Mesendoderm (in vitro differentiated cells): ENCODE results near the gene ZFC3H1.
A peak's percentile ranks its signal among the peaks of the same experiment; 100 is the strongest.

ENCODE experiments used
- DNase-seq: peaks from one replicate; pipeline ENCODE4 v3.0.0; 2013
- H2AK5ac ChIP-seq: 2 replicates; pipeline ENCODE4 v1.6.1; 2013; ENCODE audit warnings: low read length, inconsistent platforms
- H2BK120ac ChIP-seq: 2 replicates; pipeline ENCODE4 v1.6.1; 2013; ENCODE audit warnings: low read depth, mild to moderate bottlenecking, low read length, moderate library complexity, mixed read lengths
- H2BK15ac ChIP-seq: replicated peaks from 2 replicates; pipeline ENCODE4 v1.6.1; 2013; ENCODE audit warnings: low read depth, mild to moderate bottlenecking, moderate library complexity
- H2BK5ac ChIP-seq: 2 replicates; pipeline ENCODE4 v1.6.1; 2013; ENCODE audit warnings: low read length, inconsistent platforms
- H3K18ac ChIP-seq: 2 replicates; pipeline ENCODE4 v1.6.1; 2013; ENCODE audit warnings: mild to moderate bottlenecking, low read length, mixed read lengths
- H3K23ac ChIP-seq: one replicate; pipeline ENCODE4 v1.6.1; 2013; ENCODE audit warnings: low read length
- H3K27ac ChIP-seq: 2 replicates; pipeline ENCODE4 v1.5.1; 2013; ENCODE audit warnings: low read depth, mild to moderate bottlenecking, inconsistent platforms, low read length, moderate library complexity
- H3K27me3 ChIP-seq: 2 replicates; pipeline ENCODE4 v1.6.1; 2013; ENCODE audit warnings: low read length, control low read depth, mild to moderate bottlenecking, inconsistent platforms; ENCODE audit not compliant: insufficient read depth, poor library complexity
- H3K36me3 ChIP-seq: 2 replicates; pipeline ENCODE4 v1.6.1; 2013; ENCODE audit warnings: low read length, inconsistent platforms; ENCODE audit not compliant: control insufficient read depth, insufficient read depth
- H3K4ac ChIP-seq: one replicate; pipeline ENCODE4 v1.6.1; 2013; ENCODE audit warnings: low read depth, mild to moderate bottlenecking, low read length, moderate library complexity
- H3K4me1 ChIP-seq: 2 replicates; pipeline ENCODE4 v1.6.1; 2013; ENCODE audit warnings: low read depth, low read length, inconsistent platforms; ENCODE audit not compliant: control insufficient read depth
- H3K4me2 ChIP-seq: 2 replicates; pipeline ENCODE4 v1.6.1; 2013; ENCODE audit warnings: low read length
- H3K4me3 ChIP-seq: 2 replicates; pipeline ENCODE4 v1.5.1; 2013; ENCODE audit warnings: mild to moderate bottlenecking, low read length
- H3K56ac ChIP-seq: one replicate; pipeline ENCODE4 v1.6.1; 2013; ENCODE audit warnings: low read length
- H3K79me1 ChIP-seq: 2 replicates; pipeline ENCODE4 v1.6.1; 2013; ENCODE audit warnings: low read length, inconsistent platforms
- H3K79me2 ChIP-seq: 2 replicates; pipeline ENCODE4 v1.6.1; 2013; ENCODE audit warnings: mild to moderate bottlenecking, low read length; ENCODE audit not compliant: control insufficient read depth, insufficient read depth
- H3K9ac ChIP-seq: 2 replicates; pipeline ENCODE4 v1.6.1; 2013; ENCODE audit warnings: low read length, inconsistent platforms
- H4K5ac ChIP-seq: one replicate; pipeline ENCODE4 v1.6.1; 2013; ENCODE audit warnings: low read length
- H4K8ac ChIP-seq: one replicate; pipeline ENCODE4 v1.6.1; 2013; ENCODE audit warnings: low read depth, mild to moderate bottlenecking, control low read depth, low read length, moderate library complexity
- WGBS: extraction: QIAGEN DNeasy Blood & Tissue Kit; methylation state at CpG from one replicate; pipeline ENCODE4 v1.1.7; 2013; ENCODE audit warnings: low lambda C conversion rate, missing lambda C conversion rate; ENCODE audit not compliant: insufficient coverage; ENCODE audit errors: extremely low coverage; 5-methylcytosine and 5-hydroxymethylcytosine counted together

The ZFC3H1 gene

GRCh38 chr12:71662849-71663560, 643 bp downstream of the ZFC3H1 start:
- H3K23ac ChIP-seq = no peak overlapping the region
- peak; percentile 82 for DNase-seq
- H2BK5ac ChIP-seq = no peak overlapping the region
- H3K56ac ChIP-seq = peak overlapping the region; percentile 99
- H3K79me1 ChIP-seq = peaks cover 2% of the 10 kb centered on the region
- H4K5ac ChIP-seq = no peak overlapping the region
- no peak overlapping the region for H2AK5ac ChIP-seq
- no CpG with 5 or more reads among the region's 53 CpGs for WGBS
- peaks cover 2% of the 10 kb centered on the region for H3K4me1 ChIP-seq
- peak overlapping the region; percentile 97 for H3K4me3 ChIP-seq
- peak overlapping the region; percentile 72 for H3K27ac ChIP-seq
- no peak overlapping the region for H2BK120ac ChIP-seq
- no peak overlapping the region for H2BK15ac ChIP-seq
- no peaks in the 10 kb centered on the region for H3K36me3 ChIP-seq
- H3K4ac ChIP-seq = no peak overlapping the region
- no peak overlapping the region for H3K18ac ChIP-seq
- H3K9ac ChIP-seq = peak overlapping the region; percentile 99
- no peak overlapping the region for H4K8ac ChIP-seq
- H3K4me2 ChIP-seq = peak overlapping the region; percentile 49
- H3K79me2 ChIP-seq = peaks cover 25% of the 10 kb centered on the region
- no peaks in the 10 kb centered on the region for H3K27me3 ChIP-seq

- WGBS = 100% methylated on average over 1 of the region's 8 CpGs
- peak overlapping the region; percentile 6 for H3K56ac ChIP-seq
- peaks cover 25% of the 10 kb centered on the region for H3K79me2 ChIP-seq
- H3K27me3 ChIP-seq = no peaks in the 10 kb centered on the region
- peaks cover 2% of the 10 kb centered on the region for H3K4me1 ChIP-seq
- H3K18ac ChIP-seq = no peak overlapping the region
- H3K9ac ChIP-seq = peak overlapping the region; percentile 99
- DNase-seq = no peak
- H3K4ac ChIP-seq = no peak overlapping the region
- peak overlapping the region; percentile 23 for H3K4me3 ChIP-seq
- H2AK5ac ChIP-seq = no peak overlapping the region
- no peak overlapping the region for H4K8ac ChIP-seq
- no peak overlapping the region for H3K27ac ChIP-seq
- no peak overlapping the region for H2BK15ac ChIP-seq
- no peak overlapping the region for H3K23ac ChIP-seq
- peak overlapping the region; percentile 17 for H3K4me2 ChIP-seq
- no peak overlapping the region for H2BK5ac ChIP-seq
- H3K79me1 ChIP-seq = peaks cover 2% of the 10 kb centered on the region
- no peak overlapping the region for H4K5ac ChIP-seq
- H3K36me3 ChIP-seq = no peaks in the 10 kb centered on the region
- no peak overlapping the region for H2BK120ac ChIP-seq
Measured at GRCh38 chr12:71661977-71662530, 1.6 kb downstream of the ZFC3H1 start.

- H3K4me2 ChIP-seq = no peak overlapping the region
- H3K4ac ChIP-seq = no peak overlapping the region
- H3K27ac ChIP-seq = no peak overlapping the region
- peaks cover under 1% of the 10 kb centered on the region for H3K79me1 ChIP-seq
- H2BK120ac ChIP-seq = no peak overlapping the region
- no peaks in the 10 kb centered on the region for H3K36me3 ChIP-seq
- no CpG with 5 or more reads among the region's 3 CpGs for WGBS
- H3K4me1 ChIP-seq = no peaks in the 10 kb centered on the region
- no peaks in the 10 kb centered on the region for H3K27me3 ChIP-seq
- no peak overlapping the region for H3K56ac ChIP-seq
- no peak overlapping the region for H2BK15ac ChIP-seq
- no peak overlapping the region for H4K8ac ChIP-seq
- no peak overlapping the region for H3K4me3 ChIP-seq
- peaks cover 19% of the 10 kb centered on the region for H3K79me2 ChIP-seq
- no peak overlapping the region for H3K18ac ChIP-seq
- no peak overlapping the region for H4K5ac ChIP-seq
- no peak for DNase-seq
- H2AK5ac ChIP-seq = no peak overlapping the region
- no peak overlapping the region for H2BK5ac ChIP-seq
- no peak overlapping the region for H3K23ac ChIP-seq
- no peak overlapping the region for H3K9ac ChIP-seq
Measured at GRCh38 chr12:71656740-71657139, 6.9 kb downstream of the ZFC3H1 start.

DNA sequence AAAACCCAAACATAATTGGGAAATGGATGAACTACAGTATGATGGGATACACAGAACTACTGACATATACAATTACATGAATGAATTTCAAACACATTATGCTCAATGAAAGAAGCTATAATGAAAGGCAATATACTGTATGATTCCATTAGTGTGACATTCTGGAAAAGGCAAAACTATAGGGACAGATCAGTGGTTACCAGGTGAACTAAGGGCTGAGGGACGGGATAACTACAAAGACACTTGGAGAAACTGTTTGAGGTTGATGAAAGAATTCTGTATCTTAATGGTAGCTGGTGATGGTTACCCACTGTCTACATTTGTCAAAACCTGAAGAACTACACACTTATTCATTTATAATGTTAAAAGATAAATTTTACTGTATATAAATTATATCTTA, 7.7 kb downstream of the ZFC3H1 start:
- no peak overlapping the region for H3K27ac ChIP-seq
- no peak overlapping the region for H3K4me3 ChIP-seq

GRCh38 chr12:71655495-71655894, 8.2 kb downstream of the ZFC3H1 start:
- H2BK15ac ChIP-seq = no peak overlapping the region
- no CpG with 5 or more reads among the region's 1 CpG for WGBS
- H3K4me3 ChIP-seq = no peak overlapping the region
- H3K4me2 ChIP-seq = no peak overlapping the region
- H4K5ac ChIP-seq = no peak overlapping the region
- H3K79me1 ChIP-seq = peaks cover 5% of the 10 kb centered on the region
- no peaks in the 10 kb centered on the region for H3K4me1 ChIP-seq
- no peak overlapping the region for H2BK120ac ChIP-seq
- no peaks in the 10 kb centered on the region for H3K36me3 ChIP-seq
- H3K4ac ChIP-seq = no peak overlapping the region
- no peak overlapping the region for H3K23ac ChIP-seq
- no peak overlapping the region for H3K27ac ChIP-seq
- no peak overlapping the region for H2BK5ac ChIP-seq
- no peak overlapping the region for H3K9ac ChIP-seq
- no peaks in the 10 kb centered on the region for H3K27me3 ChIP-seq
- H3K56ac ChIP-seq = no peak overlapping the region
- no peak overlapping the region for H4K8ac ChIP-seq
- no peak overlapping the region for H3K18ac ChIP-seq
- no peak for DNase-seq
- no peak overlapping the region for H2AK5ac ChIP-seq
- peaks cover 19% of the 10 kb centered on the region for H3K79me2 ChIP-seq

More for the DNA sequence above, 7.7 kb downstream of the ZFC3H1 start:
- H4K8ac ChIP-seq = no peak overlapping the region
- H2BK120ac ChIP-seq = no peak overlapping the region
- no peak overlapping the region for H3K18ac ChIP-seq
- no peak overlapping the region for H4K5ac ChIP-seq
- no CpG with 5 or more reads among the region's 1 CpG for WGBS
- H3K79me1 ChIP-seq = peaks cover 2% of the 10 kb centered on the region
- peaks cover 16% of the 10 kb centered on the region for H3K79me2 ChIP-seq
- no peak overlapping the region for H3K4me2 ChIP-seq
- H3K4me1 ChIP-seq = no peaks in the 10 kb centered on the region
- no peak overlapping the region for H2BK15ac ChIP-seq
- no peak overlapping the region for H3K9ac ChIP-seq
- no peak overlapping the region for H2BK5ac ChIP-seq
- no peak overlapping the region for H3K23ac ChIP-seq
- no peaks in the 10 kb centered on the region for H3K27me3 ChIP-seq
- H2AK5ac ChIP-seq = no peak overlapping the region
- no peaks in the 10 kb centered on the region for H3K36me3 ChIP-seq
- DNase-seq = no peak
- H3K56ac ChIP-seq = no peak overlapping the region
- no peak overlapping the region for H3K4ac ChIP-seq
